H1 (cell line): ENCODE results near the gene KIAA0513. TPM values are rescaled to one million over a fixed set of nuclear protein-coding genes. Genes with fewer than 3 reads are reported as not detected.
A peak's percentile ranks its signal among the peaks of the same experiment; 100 is the strongest.

Experiments
- BACH1 ChIP-seq: IDR thresholded peaks from 2 replicates; pipeline ENCODE4 v1.6.1; 2012; ENCODE audit warnings: low read length, improper control_type of control experiment
- CHD1 ChIP-seq: IDR thresholded peaks from 2 replicates; pipeline ENCODE4 v1.6.1; 2012; ENCODE audit warnings: low read depth, low read length, improper control_type of control experiment
- CTBP2 ChIP-seq: IDR thresholded peaks from 2 replicates; pipeline ENCODE4 v1.7.0; 2011; ENCODE audit warnings: borderline replicate concordance, mild to moderate bottlenecking, moderate library complexity, mixed read lengths, low read length; ENCODE audit not compliant: insufficient read depth, insufficient read length
- CTCF ChIP-seq, 3 experiments: IDR thresholded peaks; 1 replicate in 2 of 3; 2 replicates in 1 of 3; pipeline versions ENCODE4 v1.5.1 to v1.6.1; 2011; ENCODE audit warnings: low read length in 3 of 3, mild to moderate bottlenecking in 3 of 3, inconsistent platforms in 2 of 3, low read depth in 1 of 3, moderate library complexity in 1 of 3; ENCODE audit not compliant: insufficient read depth in 1 of 3; ENCODE audit errors: control extremely low read depth in 1 of 3
- EGR1 ChIP-seq: IDR thresholded peaks from 2 replicates; pipeline ENCODE4 v1.6.1; 2011; ENCODE audit warnings: low read depth, low read length, borderline replicate concordance
- GABPA ChIP-seq: IDR thresholded peaks from 2 replicates; pipeline ENCODE4 v1.6.1; 2011; ENCODE audit warnings: mild to moderate bottlenecking, low read length, moderate library complexity, borderline replicate concordance; ENCODE audit not compliant: insufficient read depth
- GTF2F1 ChIP-seq: IDR thresholded peaks from 2 replicates; pipeline ENCODE4 v1.6.1; 2012; ENCODE audit warnings: low read depth, low read length, improper control_type of control experiment, borderline replicate concordance
- HDAC2 ChIP-seq, 2 experiments: fragments of 300-600 bp in 1 of 2; sonication (generic) in 1 of 2; IDR thresholded peaks; 2 replicates each; pipeline ENCODE4 v1.6.1; 2011 to 2012; ENCODE audit warnings: low read depth in 2 of 2, low read length in 2 of 2, mild to moderate bottlenecking in 2 of 2, moderate library complexity in 2 of 2, borderline replicate concordance in 1 of 2, inconsistent platforms in 1 of 2
- KDM1A ChIP-seq: fragments of 200-600, 300-600 bp; sonication (generic); IDR thresholded peaks from 2 replicates; pipeline ENCODE4 v1.7.1; 2016; ENCODE audit warnings: mild to moderate bottlenecking, low read length, borderline replicate concordance
- KDM4A ChIP-seq: IDR thresholded peaks from one replicate; pipeline ENCODE4 v1.7.1; 2012; ENCODE audit warnings: low read depth, mild to moderate bottlenecking, moderate library complexity, low read length, inconsistent platforms; ENCODE audit not compliant: severe bottlenecking
- KDM5A ChIP-seq: fragments of 200-600 bp; IDR thresholded peaks from 2 replicates; pipeline ENCODE4 v1.7.1; 2012; ENCODE audit warnings: mild to moderate bottlenecking, low read length, inconsistent platforms, mixed read lengths
- MAFK ChIP-seq: IDR thresholded peaks from 2 replicates; pipeline ENCODE4 v1.6.1; 2012; ENCODE audit warnings: low read depth, mild to moderate bottlenecking, improper control_type of control experiment, low read length
- NANOG ChIP-seq: IDR thresholded peaks from 2 replicates; pipeline ENCODE4 v1.6.1; 2011; ENCODE audit warnings: low read length, low read depth, mild to moderate bottlenecking, inconsistent platforms; ENCODE audit not compliant: insufficient read depth, poor library complexity, severe bottlenecking
- POU5F1 ChIP-seq: IDR thresholded peaks from 2 replicates; pipeline ENCODE4 v1.6.1; 2011; ENCODE audit warnings: low read depth, mild to moderate bottlenecking, low read length, moderate library complexity
- SIN3A ChIP-seq, 2 experiments: IDR thresholded peaks in 1 of 2; conservative IDR thresholded peaks in 1 of 2; 2 replicates each; pipeline ENCODE4 v1.6.1; 2011 to 2012; ENCODE audit warnings: low read length in 2 of 2, improper control_type of control experiment in 1 of 2, low read depth in 1 of 2, mild to moderate bottlenecking in 1 of 2
- SIRT6 ChIP-seq: IDR thresholded peaks from one replicate; pipeline ENCODE4 v1.7.1; 2012; ENCODE audit warnings: low read length, inconsistent platforms
- SIX5 ChIP-seq: IDR thresholded peaks from 2 replicates; pipeline ENCODE4 v1.6.1; 2011; ENCODE audit warnings: mild to moderate bottlenecking, low read depth, low read length
- SP1 ChIP-seq: IDR thresholded peaks from 2 replicates; pipeline ENCODE4 v1.6.1; 2011; ENCODE audit warnings: low read depth, low read length
- SP4 ChIP-seq: IDR thresholded peaks from 2 replicates; pipeline ENCODE4 v1.6.1; 2012; ENCODE audit warnings: low read length, inconsistent platforms
- SUZ12 ChIP-seq: fragments of 200-600 bp; sonication (generic); IDR thresholded peaks from 2 replicates; pipeline ENCODE4 v1.6.1; 2012; ENCODE audit warnings: mild to moderate bottlenecking, inconsistent platforms, low read length, moderate library complexity, mixed read lengths
- TCF12 ChIP-seq: IDR thresholded peaks from 2 replicates; pipeline ENCODE4 v1.6.1; 2011; ENCODE audit warnings: low read depth, mild to moderate bottlenecking, low read length
- ZNF274 ChIP-seq: IDR thresholded peaks from 2 replicates; pipeline ENCODE4 v1.7.0; 2012; ENCODE audit warnings: low read length, borderline replicate concordance; ENCODE audit errors: extremely low read depth
- polyA plus RNA-seq, 7 experiments: library from polyadenylated mRNA; depleted of rRNA in 3 of 7; stranded (reverse) in 5 of 7; unstranded in 2 of 7; fragments of >200 nt in 5 of 7; fragments of 200-250 nt in 2 of 7; gene quantifications; 1 replicate in 5 of 7; 2 replicates in 1 of 7; 4 replicates in 1 of 7; pipeline versions ENCODE4 v1.2.1 to v1.2.3, GENCODE V29; 2011 to 2013; ENCODE audit warnings: missing spikeins in 2 of 7, mixed read lengths in 2 of 7
- total RNA-seq: library from RNA; stranded (reverse); fragmentation: NEBNext Ultra II Directional; extraction: Animal tissue kit (Norgen Biotek cat#: 25700); gene quantifications from 2 replicates; pipeline ENCODE4 v1.2.1, GENCODE V29; 2021

Gene KIAA0513
- total and polyA plus RNA-seq, 2 of the 8 experiments (the other 6 are each of a cell fraction or from before 2014, with no cell fraction given): 2.1 to 6.1 TPM

- TF ChIP-seq CTBP2 (no peak), SIN3A (conservative IDR thresholded peaks at IDR 0.05 in 1 of 2, IDR thresholded peaks at IDR 0.05 in 1 of 2; ENCODE audit: low read depth in 1 of 2, low read length in 2 of 2) (0 out of 4 replicates have a peak, but pooled peaks of 1 of the 2 experiments have one; percentile 44), ZNF274 (no peak), GTF2F1 (no peak), SUZ12 (no peak), EGR1 (no peak), KDM4A (no peak), GABPA (no peak), CHD1 (no peak), HDAC2 (IDR thresholded peaks at IDR 0.05; ENCODE audit: borderline replicate concordance in 1 of 2, low read depth in 2 of 2, low read length in 2 of 2) (peak in 1 of 2 experiments; percentile 91; a peak in 1 of 4 replicates), SP1 (0 out of 2 replicates have a peak, but pooled peaks have one; percentile 11), CTCF (IDR thresholded peaks at IDR 0.05; ENCODE audit: control extremely low read depth in 1 of 3, insufficient read depth in 1 of 3, low read depth in 1 of 3, low read length in 3 of 3) (peak; percentile 96 to 99 (median 97)), SIRT6 (no peak), KDM1A (peak; percentile 96), BACH1 (no peak), POU5F1 (no peak), NANOG (peak; percentile 2), SIX5 (no peak), SP4 (no peak), TCF12 (no peak), KDM5A (no peak), MAFK (peak; percentile 13; the same call in 1 of the 2 replicates)
These were observed 87.4 kb downstream of the KIAA0513 start (continued) for GRCh38 chr16:85114909-85115567.
